NCI-H748 (cell line): ENCODE results near the gene ACO2.
A peak's percentile ranks its signal among the peaks of the same experiment; 100 is the strongest.
"Not testable (repeated sequence)": the region's sequence is repeated elsewhere in the genome, so short reads cannot be mapped to it uniquely, and the experiment has no call there.

Experiments
- DNase-seq: peaks from one replicate; lab custom pipeline; 2025; ENCODE audit not compliant: unreplicated experiment; lab: John Stamatoyannopoulos, UW

The ACO2 gene

GRCh38 chr22:41538583-41538982 lies 69.7 kb downstream of the ACO2 start:
- DNase-seq = no peak

- DNase-seq = no peak
These were observed 70.5 kb downstream of the ACO2 start for GRCh38 chr22:41539146-41540005.

- no peak for DNase-seq
These were observed 71.0 kb downstream of the ACO2 start for GRCh38 chr22:41540006-41540315.

GRCh38 chr22:41540365-41540764 lies 71.4 kb downstream of the ACO2 start:
- no peak for DNase-seq

- no peak for DNase-seq
These were observed 72.6 kb downstream of the ACO2 start for GRCh38 chr22:41541484-41541883.

GRCh38 chr22:41542224-41542623 lies 73.3 kb downstream of the ACO2 start:
- no peak for DNase-seq

GRCh38 chr22:41543854-41544670 lies 75.1 kb downstream of the ACO2 start, which contains the start of gene POLR3H:
Gene POLR3H, minus strand, starts transcription at chr22:41544470. Its CDS starts 369 bp downstream, at chr22:41544101.
- DNase-seq = peak; percentile 99

- peak; percentile 46 for DNase-seq
These were observed 76.0 kb downstream of the ACO2 start for GRCh38 chr22:41544671-41545476.

GRCh38 chr22:41548830-41549211 lies 79.9 kb downstream of the ACO2 start:
- DNase-seq = no peak

GRCh38 chr22:41550952-41551491 lies 82.1 kb downstream of the ACO2 start:
- DNase-seq = no peak

- no peak for DNase-seq
These were observed 83.1 kb downstream of the ACO2 start for GRCh38 chr22:41551877-41552582.

GRCh38 chr22:41555325-41555982 lies 86.5 kb downstream of the ACO2 start:
- no peak for DNase-seq

GRCh38 chr22:41556561-41556960 lies 87.6 kb downstream of the ACO2 start:
- no peak for DNase-seq

- DNase-seq = peak; percentile 41
These were observed 88.7 kb downstream of the ACO2 start for GRCh38 chr22:41557401-41558240.

GRCh38 chr22:41558241-41558630 lies 89.3 kb downstream of the ACO2 start:
- DNase-seq = not testable (repeated sequence)

GRCh38 chr22:41560095-41560471 lies 91.2 kb downstream of the ACO2 start:
- DNase-seq = no peak

- no peak for DNase-seq
These were observed 92.4 kb downstream of the ACO2 start for GRCh38 chr22:41561335-41561734.

- DNase-seq = no peak
These were observed 92.9 kb downstream of the ACO2 start for GRCh38 chr22:41561788-41562187.

- no peak for DNase-seq
These were observed 93.5 kb downstream of the ACO2 start for GRCh38 chr22:41562461-41562860.
